ENCODE measurements around the gene NQO2. TPM values are rescaled to one million over a fixed set of nuclear protein-coding genes. Genes with fewer than 3 reads are reported as not detected.
A peak's percentile ranks its signal among the peaks of the same experiment; 100 is the strongest.

NQO2 gene
- total and polyA plus RNA-seq, 2 of the 13 experiments (the other 11 are each of a cell fraction or from before 2014, with no cell fraction given): 32.2 to 56.5 TPM

- TF ChIP-seq NFE2L2 (IDR thresholded peaks at IDR 0.05; ENCODE audit: low read length) (peak; percentile 56), ZNF235 (CRISPR knock-in tag; IDR thresholded peaks at IDR 0.05; ENCODE audit: borderline replicate concordance) (no peak), KDM6A (CRISPR knock-in tag; IDR thresholded peaks at IDR 0.05; ENCODE audit: low read depth) (no peak), ATF7 (IDR thresholded peaks at IDR 0.05) (peak; percentile 24; the same call in 1 of the 2 replicates), ATF7 (CRISPR knock-in tag; IDR thresholded peaks at IDR 0.05) (no peak), JDP2 (CRISPR knock-in tag; IDR thresholded peaks at IDR 0.05; ENCODE audit: borderline replicate concordance) (no peak)
Measured at GRCh38 chr6:2958776-2959175, 40.9 kb upstream of the NQO2 start (continued).

GRCh38 chr6:2959909-2960719 lies 39.6 kb upstream of the NQO2 start:
- Histone ChIP-seq H3K27me3 (ENCODE audit: control insufficient read depth in 1 of 2, insufficient read depth in 2 of 2, low read length in 2 of 2) (no peaks in the 10 kb centered on the region), H3K79me2 (ENCODE audit: insufficient read depth, low read length) (no peaks in the 10 kb centered on the region), H3K9ac (ENCODE audit: insufficient read depth, low read depth, low read length) (no peak overlapping the region), H3K4me2 (ENCODE audit: low read depth, low read length) (no peak overlapping the region), H3K9me3 (ENCODE audit: low read length) (no peaks in the 10 kb centered on the region), H2AFZ (ENCODE audit: low read length) (no peak overlapping the region), H3K36me3 (replicated peaks in 1 of 2; ENCODE audit: control insufficient read depth in 1 of 2, insufficient read depth in 2 of 2, low read length in 2 of 2) (no peaks in the 10 kb centered on the region), H3K4me3 (replicated peaks in 1 of 3; ENCODE audit: insufficient read depth in 1 of 3, low read depth in 2 of 3, low read length in 3 of 3) (no peak overlapping the region), H3K4me1 (ENCODE audit: insufficient read depth, low read length) (peaks cover 45% of the 10 kb centered on the region), H3K27ac (ENCODE audit: extremely low read length, insufficient read depth, low read length) (no peak overlapping the region), H4K20me1 (ENCODE audit: insufficient read depth, low read length) (no peaks in the 10 kb centered on the region)
- no peak for FAIRE-seq
- POLR2A ChIA-PET: interaction anchor here (1.4 kb wide), 1 partner anchor 12 kb away, joined by 9 read pairs; the partner anchor contains the start of gene SERPINB6
- CTCF ChIA-PET (ENCODE audit: low intra/inter-chr PET ratio, low total read pairs): no interaction called here
- WGBS (ENCODE audit: low lambda C conversion rate): 83% methylated on average over 12 of the region's 12 CpGs
- in situ Hi-C loops (cut with HindIII; ENCODE audit: extremely low pct_ligation_motif_present, low pct_unique_long_range_greater_than_20kb): no loop called here
- intact Hi-C loops (cut with micrococcal nuclease; ENCODE audit: unreplicated experiment): no loop called here
- DNase-seq (ENCODE audit: low spot score): no peak
- no TSS peak for BruUV-seq (replicated peaks)
- TF ChIP-seq TOPORS (CRISPR knock-in tag; IDR thresholded peaks at IDR 0.05): no peak
- TF ChIP-seq ZNF660 (CRISPR knock-in tag; IDR thresholded peaks at IDR 0.05; ENCODE audit: borderline replicate concordance, low read depth): no peak
- 0 out of 2 replicates have a peak, but pooled peaks have one; percentile 65 for TF ChIP-seq FOXO4 (CRISPR knock-in tag; conservative IDR thresholded peaks at IDR 0.05)
- TF ChIP-seq REL (CRISPR knock-in tag; conservative IDR thresholded peaks at IDR 0.05): no peak
- no peak for TF ChIP-seq TOE1 (CRISPR knock-in tag; IDR thresholded peaks at IDR 0.05)
- ATAC-seq: no peak
